Type B pancreatic cell (in vitro differentiated cells): Measurements from ENCODE around the gene MECP2. TPM values are rescaled to one million over a fixed set of nuclear protein-coding genes. Genes with fewer than 3 reads are reported as not detected.
"Not testable (repeated sequence)": the region's sequence is repeated elsewhere in the genome, so short reads cannot be mapped to it uniquely, and the experiment has no call there.

Experiments used
- DNase-seq: peaks from one replicate; pipeline ENCODE4 v3.0.0; 2021; ENCODE audit warnings: mixed read lengths; ENCODE audit not compliant: unreplicated experiment; ENCODE audit errors: extremely low spot score
- H3K27ac Mint-ChIP-seq: 2 replicates; pipeline ENCODE4 v1.8.0; 2021; ENCODE audit warnings: mild to moderate bottlenecking, mixed read lengths
- H3K27me3 Mint-ChIP-seq: 2 replicates; pipeline ENCODE4 v1.8.0; 2021; ENCODE audit warnings: mixed read lengths
- H3K36me3 Mint-ChIP-seq: 2 replicates; pipeline ENCODE4 v1.8.0; 2021; ENCODE audit warnings: mixed read lengths
- H3K4me1 Mint-ChIP-seq: one replicate; pipeline ENCODE4 v1.8.0; 2021; ENCODE audit warnings: mixed read lengths; ENCODE audit not compliant: unreplicated experiment
- H3K4me3 Mint-ChIP-seq: 2 replicates; pipeline ENCODE4 v1.8.0; 2021; ENCODE audit warnings: mild to moderate bottlenecking, mixed read lengths
- H3K9me3 Mint-ChIP-seq: 2 replicates; pipeline ENCODE4 v1.8.0; 2021; ENCODE audit warnings: mixed read lengths
- CTCF ChIP-seq: fragments of 200-600 bp; sonication (generic); conservative IDR thresholded peaks from 2 replicates; pipeline ENCODE4 v1.5.0; 2021; ENCODE audit warnings: antibody characterized with exemption, mild to moderate bottlenecking
- long read RNA-seq: library from polyadenylated mRNA; unstranded; transcript quantifications from one replicate; pipeline ENCODE4 v2.0.0, GENCODE V29; 2020
- total RNA-seq: library from RNA; stranded (reverse); gene quantifications from 2 replicates; pipeline ENCODE4 v1.2.1, GENCODE V29; 2021; ENCODE audit warnings: low replicate concordance

Gene MECP2
- total RNA-seq = 32.0 and 37.7 TPM in 2 replicates
- long read RNA-seq, partial matches to known transcripts = 0 of 9 reads
- long read RNA-seq, other reads (novel, unspliced or antisense) = 8 of 9 reads

- Mint-ChIP-seq H3K36me3 (no peaks in the 10 kb centered on the region), H3K27ac (peak within 1 kb of the TSS; percentile 76), H3K4me3 (peak within 1 kb of the TSS; percentile 87), H3K4me1 (peaks cover 31% of the 10 kb centered on the region), H3K27me3 (no peaks in the 10 kb centered on the region), H3K9me3 (no peaks in the 10 kb centered on the region)
- TF ChIP-seq CTCF = no peak
- DNase-seq = peak; percentile 91
Measured at GRCh38 chrX:154097589-154098541, at the start of gene MECP2. Gene MECP2 (minus strand): TSS chrX:154097717.

- DNase-seq, H3K27ac Mint-ChIP-seq, H3K27me3 Mint-ChIP-seq, H3K4me3 Mint-ChIP-seq, H3K36me3 Mint-ChIP-seq, H3K4me1 Mint-ChIP-seq, H3K9me3 Mint-ChIP-seq: not testable (repeated sequence)
Measured at GRCh38 chrX:154144010-154144409, 46.5 kb upstream of the MECP2 start, which contains the start of gene OPN1LW. Gene OPN1LW (plus strand): TSS chrX:154144243. CDS start chrX:154144284, 41 bp downstream.

- H3K27ac Mint-ChIP-seq = no peak overlapping the region
- H3K9me3 Mint-ChIP-seq = no peaks in the 10 kb centered on the region
- H3K27me3 Mint-ChIP-seq = peaks cover 2% of the 10 kb centered on the region
- H3K36me3 Mint-ChIP-seq = no peaks in the 10 kb centered on the region
- no peak overlapping the region for H3K4me3 Mint-ChIP-seq
- DNase-seq = no peak
- no peaks in the 10 kb centered on the region for H3K4me1 Mint-ChIP-seq
- no peak for TF ChIP-seq CTCF
Measured at GRCh38 chrX:154142950-154143745, 45.6 kb upstream of the MECP2 start.

GRCh38 chrX:154142386-154142785 is 44.9 kb upstream of the MECP2 start:
- no peak overlapping the region for H3K27ac Mint-ChIP-seq
- no peaks in the 10 kb centered on the region for H3K36me3 Mint-ChIP-seq
- no peaks in the 10 kb centered on the region for H3K4me1 Mint-ChIP-seq
- no peak for DNase-seq
- H3K9me3 Mint-ChIP-seq = no peaks in the 10 kb centered on the region
- peaks cover 2% of the 10 kb centered on the region for H3K27me3 Mint-ChIP-seq
- no peak overlapping the region for H3K4me3 Mint-ChIP-seq
- no peak for TF ChIP-seq CTCF

GRCh38 chrX:154140742-154141141 is 43.2 kb upstream of the MECP2 start:
- Mint-ChIP-seq H3K27ac (no peak overlapping the region), H3K4me1 (no peaks in the 10 kb centered on the region), H3K27me3 (peaks cover 9% of the 10 kb centered on the region), H3K9me3 (no peaks in the 10 kb centered on the region), H3K36me3 (no peaks in the 10 kb centered on the region), H3K4me3 (no peak overlapping the region)
- no peak for DNase-seq
- TF ChIP-seq CTCF = no peak
